Mesodermal cell (in vitro differentiated cells): ENCODE measurements around the gene TANK.

Experiments
- H3K27ac ChIP-seq: 2 replicates; pipeline ENCODE4 v1.7.0; 2013; ENCODE audit warnings: mild to moderate bottlenecking, low read depth, low read length, moderate library complexity; ENCODE audit not compliant: severe bottlenecking
- H3K36me3 ChIP-seq: 2 replicates; pipeline ENCODE4 v1.7.1; 2013; ENCODE audit warnings: mild to moderate bottlenecking, low read length, moderate library complexity; ENCODE audit not compliant: control insufficient read depth, insufficient read depth
- H3K4me1 ChIP-seq: one replicate; pipeline ENCODE4 v1.7.1; 2013; ENCODE audit warnings: mild to moderate bottlenecking, low read length; ENCODE audit not compliant: insufficient read depth, control insufficient read depth, poor library complexity, severe bottlenecking
- H3K4me3 ChIP-seq: 2 replicates; pipeline ENCODE4 v1.7.0; 2013; ENCODE audit warnings: low read length, control low read depth, mild to moderate bottlenecking; ENCODE audit not compliant: insufficient read depth, poor library complexity, severe bottlenecking; ENCODE audit errors: extremely low read depth
- H3K9me3 ChIP-seq: 2 replicates; pipeline ENCODE4 v1.7.1; 2013; ENCODE audit warnings: mild to moderate bottlenecking, low read length, moderate library complexity; ENCODE audit not compliant: control insufficient read depth
- WGBS, 2 experiments: methylation state at CpG; one replicate each; pipeline ENCODE4 v1.1.5; 2013; ENCODE audit warnings: missing lambda C conversion rate in 2 of 2; ENCODE audit not compliant: insufficient coverage in 2 of 2; 5-methylcytosine and 5-hydroxymethylcytosine counted together

The TANK gene

DNA sequence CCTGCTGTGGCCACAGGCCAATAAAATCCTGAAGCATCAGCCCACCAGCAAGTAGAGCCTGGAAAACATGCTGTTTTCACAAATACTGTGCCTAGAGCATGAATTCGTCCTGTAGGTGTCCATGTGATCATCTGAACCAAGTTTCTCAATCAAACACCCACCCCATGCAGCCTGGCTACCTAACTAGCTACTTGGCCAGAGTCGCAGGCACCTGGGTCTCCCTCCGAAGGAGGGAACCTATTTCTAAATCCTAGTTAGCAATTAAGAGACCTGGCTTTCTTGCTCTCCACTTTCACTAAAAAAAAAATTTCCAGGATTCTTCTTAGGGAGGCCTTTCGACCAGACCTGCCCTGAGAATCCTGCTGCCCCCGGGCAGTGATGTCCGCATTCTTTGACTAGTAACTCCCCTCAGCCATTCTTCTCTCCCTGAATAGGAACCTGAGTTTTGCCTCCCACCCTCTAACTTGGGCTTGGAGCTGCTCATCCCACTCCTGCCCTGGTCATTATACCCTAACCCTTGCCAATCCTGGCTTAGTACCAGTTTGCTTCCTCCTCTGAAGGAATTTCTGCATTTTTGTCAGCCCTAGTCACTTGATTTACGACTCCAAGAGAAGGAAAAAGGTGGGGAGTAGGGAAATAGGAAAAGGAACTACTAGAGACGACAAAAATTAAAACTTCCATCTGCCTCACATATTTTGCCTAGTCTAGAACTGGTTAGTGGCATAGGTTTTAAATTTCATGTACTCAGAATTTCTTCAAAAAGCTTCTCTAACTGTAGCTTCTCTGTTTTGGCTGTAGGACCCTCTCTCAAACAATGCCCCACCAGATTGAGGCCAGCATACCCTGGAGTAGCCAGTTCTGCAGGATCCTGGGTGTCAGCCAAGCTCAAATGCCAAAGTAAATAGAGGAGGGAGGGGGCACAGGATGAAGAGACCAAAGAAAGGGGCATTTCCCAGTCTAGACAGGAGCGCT is 25.4 kb upstream of the TANK start:
- 61 to 75% methylated on average over 6 of the region's 9 CpGs for WGBS, 2 experiments
- Histone ChIP-seq H3K4me1 (peaks cover 19% of the 10 kb centered on the region), H3K9me3 (no peaks in the 10 kb centered on the region), H3K4me3 (no peak overlapping the region), H3K27ac (peak overlapping the region; percentile 10), H3K36me3 (no peaks in the 10 kb centered on the region)

DNA sequence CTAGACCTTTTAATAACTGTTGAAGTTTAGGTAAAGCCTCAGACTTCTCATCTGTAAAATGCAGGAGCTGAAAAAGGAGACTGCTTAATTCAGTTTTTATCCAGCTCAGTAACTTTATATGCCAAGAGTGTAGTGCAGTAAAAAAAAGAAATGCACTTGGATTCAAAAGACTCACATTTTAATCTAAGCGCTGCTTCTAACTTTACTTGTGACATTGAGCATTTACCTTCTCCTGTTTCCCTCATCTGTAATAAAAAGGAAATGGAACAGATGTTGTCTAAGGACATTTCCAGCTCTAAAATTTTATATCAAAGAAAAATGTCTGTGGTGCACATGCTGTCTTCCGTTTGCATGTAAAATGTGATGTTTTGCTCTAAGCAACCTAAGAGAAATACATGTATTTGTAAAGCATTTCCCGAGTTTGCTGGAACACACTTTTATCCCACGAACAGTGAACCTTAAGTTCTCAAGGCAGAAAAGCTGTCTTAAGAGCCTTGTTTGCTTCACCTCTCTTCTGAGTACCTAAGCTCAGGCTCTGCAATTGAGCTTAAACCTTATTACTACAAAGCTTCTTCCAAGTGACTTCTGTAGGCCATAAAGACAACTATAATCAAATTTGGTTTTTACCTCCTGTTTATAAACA is 24.2 kb upstream of the TANK start:
- Histone ChIP-seq H3K9me3 (no peaks in the 10 kb centered on the region), H3K4me3 (no peak overlapping the region), H3K36me3 (no peaks in the 10 kb centered on the region), H3K27ac (peak overlapping the region; percentile 29), H3K4me1 (peaks cover 19% of the 10 kb centered on the region)
- 81 to 82% methylated on average over 2 to 3 of the region's 4 CpGs for WGBS, 2 experiments

DNA sequence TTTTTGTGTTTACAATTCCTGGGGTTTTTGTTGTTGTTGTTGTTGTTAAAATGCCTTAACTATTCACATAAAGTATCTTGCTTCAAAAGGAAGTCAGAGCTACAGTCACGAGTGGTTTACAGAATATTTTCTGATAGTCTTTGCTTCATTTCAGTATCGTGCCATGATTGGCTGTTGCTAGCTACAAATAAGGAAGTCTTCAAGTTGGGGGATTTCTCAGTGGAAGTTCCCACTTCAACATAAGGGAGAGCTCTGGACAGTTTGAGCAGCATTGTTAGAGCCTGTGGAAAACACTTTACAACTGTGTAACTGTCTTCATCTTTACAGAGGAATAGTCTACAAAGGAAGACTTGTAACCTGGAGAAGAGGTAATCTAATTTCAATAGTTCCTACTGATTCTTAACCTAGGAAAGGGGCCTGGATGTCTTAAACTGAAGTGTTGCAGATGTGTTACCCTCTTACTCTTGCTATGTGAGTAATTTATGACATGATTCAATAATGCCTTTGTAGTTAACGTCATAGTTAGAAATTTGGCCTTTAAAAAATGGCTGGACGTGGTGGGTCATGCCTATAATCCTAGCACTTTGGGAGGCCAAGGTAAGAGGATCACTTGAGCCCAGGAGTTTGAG is 23.4 kb upstream of the TANK start:
- Histone ChIP-seq H3K36me3 (no peaks in the 10 kb centered on the region), H3K4me1 (peaks cover 19% of the 10 kb centered on the region), H3K9me3 (no peaks in the 10 kb centered on the region), H3K4me3 (no peak overlapping the region), H3K27ac (peak overlapping the region; percentile 30)
- 73 to 83% methylated on average over 2 to 4 of the region's 4 CpGs for WGBS, 2 experiments

DNA sequence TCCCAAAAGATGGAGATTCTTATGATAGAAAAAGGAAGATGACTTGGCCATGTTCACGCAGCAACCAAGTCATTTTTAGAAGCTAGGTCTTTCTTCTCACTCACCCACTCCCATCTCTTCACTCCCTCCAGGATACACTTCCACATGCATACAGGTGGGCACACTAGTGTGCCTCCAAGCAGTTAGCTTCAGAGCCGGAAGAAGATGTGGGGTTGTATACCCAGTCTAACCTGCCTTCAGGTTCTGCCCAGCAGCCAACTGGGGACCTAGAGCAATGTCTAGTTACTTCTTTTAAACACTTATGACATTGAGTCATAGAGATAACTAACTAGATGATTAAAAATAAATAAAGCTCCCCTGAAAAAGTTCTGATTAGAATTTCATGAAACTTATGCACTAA is 21.8 kb upstream of the TANK start:
- Histone ChIP-seq H3K4me1 (peaks cover 19% of the 10 kb centered on the region), H3K36me3 (no peaks in the 10 kb centered on the region), H3K9me3 (no peaks in the 10 kb centered on the region), H3K4me3 (no peak overlapping the region), H3K27ac (no peak overlapping the region)
- WGBS, 2 experiments, result no CpG with 5 or more reads among the region's 2 CpGs

DNA sequence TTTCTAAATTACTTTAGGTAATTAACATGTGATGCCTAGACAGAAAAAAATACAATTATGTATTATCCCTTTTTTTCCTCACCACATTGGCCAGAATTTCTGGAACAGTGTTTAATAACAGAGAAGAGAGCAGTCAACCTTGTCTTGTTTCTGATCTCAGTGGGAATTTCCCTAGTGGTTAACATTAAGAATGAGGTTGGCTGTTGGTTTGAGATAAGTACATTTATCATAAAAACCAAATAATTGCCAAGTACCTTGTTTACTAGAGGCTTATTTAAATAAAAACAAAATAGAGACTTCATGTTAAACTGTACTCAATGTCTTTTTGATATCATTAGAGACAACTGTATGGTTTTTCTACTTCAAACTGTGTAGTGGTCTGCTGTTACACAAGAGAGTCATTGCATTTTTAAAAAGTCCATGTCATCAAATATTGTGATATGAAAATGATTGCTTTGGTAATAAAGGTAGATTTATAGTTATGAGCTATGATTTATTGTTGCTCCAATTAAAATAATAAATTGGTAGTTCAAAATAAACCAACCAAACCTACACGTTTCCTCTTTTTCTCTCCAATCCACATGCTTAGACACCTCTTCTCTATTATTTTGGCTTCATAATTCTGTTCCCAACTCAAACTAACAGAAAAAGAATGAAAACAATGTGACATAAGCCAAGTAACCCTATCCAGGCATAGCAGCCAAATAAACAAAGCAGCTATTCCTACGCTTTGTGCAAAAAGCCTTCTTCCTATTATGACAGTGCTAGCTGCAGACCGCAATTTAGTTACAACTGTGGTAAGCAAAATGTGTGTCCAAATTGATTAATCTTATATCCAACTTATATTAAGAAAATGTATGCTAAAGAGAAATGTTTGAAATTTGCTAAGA is 20.9 kb upstream of the TANK start:
- Histone ChIP-seq H3K27ac (no peak overlapping the region), H3K9me3 (no peaks in the 10 kb centered on the region), H3K4me1 (peaks cover 19% of the 10 kb centered on the region), H3K4me3 (no peak overlapping the region), H3K36me3 (no peaks in the 10 kb centered on the region)
- WGBS, 2 experiments, result 100% methylated on average over 1 of the region's 3 CpGs; no CpG with 5 or more reads in 1 of the 2 experiments

DNA sequence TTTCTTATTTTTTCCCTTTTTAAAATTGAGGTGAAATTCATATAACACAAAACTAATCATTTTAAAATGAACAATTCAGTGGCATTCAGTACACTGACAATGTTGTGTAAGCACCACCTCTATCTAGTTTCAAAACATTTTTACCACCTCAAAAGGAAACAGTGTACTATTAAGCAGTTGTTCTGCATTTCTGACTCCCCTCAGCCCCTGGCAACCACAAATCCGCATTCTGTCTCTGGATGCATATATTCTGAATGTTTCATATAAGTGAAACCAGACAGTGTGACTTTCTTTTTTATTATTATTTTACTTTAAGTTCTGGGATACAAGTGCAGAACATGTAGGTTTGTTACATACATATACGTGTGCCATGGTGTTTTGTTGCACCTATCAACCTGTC is 19.2 kb upstream of the TANK start:
- Histone ChIP-seq H3K9me3 (no peaks in the 10 kb centered on the region), H3K4me3 (no peak overlapping the region), H3K27ac (no peak overlapping the region), H3K4me1 (peaks cover 8% of the 10 kb centered on the region), H3K36me3 (no peaks in the 10 kb centered on the region)
- WGBS, 2 experiments, result no CpG with 5 or more reads among the region's 2 CpGs

DNA sequence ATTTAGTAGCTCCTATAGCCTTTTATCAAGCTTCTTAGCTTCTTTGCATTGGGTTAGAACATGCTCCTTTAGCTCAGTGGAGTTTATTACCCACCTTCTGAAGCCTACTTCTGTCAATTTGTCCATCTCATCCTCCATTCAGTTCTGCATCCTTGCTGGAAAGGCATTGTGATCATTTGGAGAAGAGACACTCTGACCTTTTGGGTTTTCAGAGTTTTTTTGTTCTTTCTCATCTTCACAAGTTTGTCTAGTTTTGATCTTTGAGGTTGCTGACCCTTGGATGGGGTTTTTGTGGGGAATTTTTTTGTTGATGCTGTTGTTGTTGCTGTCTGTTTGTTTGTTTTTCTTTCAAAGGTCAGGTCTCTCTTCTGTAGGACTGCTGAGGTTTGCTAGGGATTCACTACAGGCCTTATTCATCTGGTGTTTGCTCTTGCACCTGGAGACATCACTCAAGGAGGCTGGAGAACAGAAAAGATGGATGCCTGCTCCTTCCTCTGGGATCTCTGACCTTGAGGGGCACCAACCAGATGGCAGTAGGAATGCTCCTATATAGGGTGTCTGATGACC is 13.9 kb upstream of the TANK start:
- no peak overlapping the region for H3K4me3 ChIP-seq
- no peaks in the 10 kb centered on the region for H3K36me3 ChIP-seq
- no peak overlapping the region for H3K27ac ChIP-seq
- peaks cover 17% of the 10 kb centered on the region for H3K9me3 ChIP-seq
- H3K4me1 ChIP-seq, result peaks cover 3% of the 10 kb centered on the region

DNA sequence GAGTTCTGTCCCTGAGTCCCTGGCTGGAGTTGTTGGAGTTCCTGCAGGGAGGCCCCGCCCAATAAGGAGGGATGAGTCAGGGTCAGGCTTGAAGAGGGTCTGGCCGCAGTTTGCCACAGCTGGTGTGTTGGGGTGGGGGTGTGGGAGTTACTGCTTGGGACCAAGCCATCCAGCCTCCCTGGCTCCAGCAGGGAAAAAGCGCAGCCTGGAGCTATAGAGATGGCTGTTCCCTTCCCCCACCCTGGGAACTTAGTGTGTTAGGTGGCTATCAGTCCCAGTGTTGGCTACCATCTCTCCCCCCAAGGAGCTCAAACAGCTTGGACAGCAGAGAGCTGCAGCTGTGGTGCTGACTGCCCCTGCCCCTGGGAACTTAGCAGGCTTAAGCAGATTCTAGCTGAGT is 13.2 kb upstream of the TANK start:
- Histone ChIP-seq H3K9me3 (peaks cover 17% of the 10 kb centered on the region), H3K4me3 (no peak overlapping the region), H3K4me1 (peaks cover 3% of the 10 kb centered on the region), H3K36me3 (no peaks in the 10 kb centered on the region), H3K27ac (no peak overlapping the region)
- 60 to 87% methylated on average over 1 to 2 of the region's 3 CpGs for WGBS, 2 experiments

DNA sequence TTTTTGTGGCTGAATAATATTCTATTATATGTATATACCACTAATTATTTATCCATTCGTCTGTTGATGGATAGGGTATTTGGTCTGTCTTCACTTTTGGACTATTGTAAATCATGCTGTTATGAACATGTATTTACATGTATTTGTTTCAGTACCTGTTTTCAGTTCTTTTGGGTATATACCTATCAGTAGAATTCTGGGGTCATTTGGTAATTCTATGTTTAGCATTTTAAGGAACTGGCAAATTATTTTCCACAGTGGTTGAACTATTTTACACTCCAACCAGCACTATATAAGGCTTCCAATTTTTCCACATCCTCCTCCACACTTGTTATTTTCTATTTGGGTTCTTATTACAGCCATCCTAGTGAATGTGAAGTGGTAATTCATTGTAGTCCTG is 12.4 kb upstream of the TANK start:
- H3K36me3 ChIP-seq, result no peaks in the 10 kb centered on the region
- H3K4me1 ChIP-seq, result peaks cover 3% of the 10 kb centered on the region
- no peak overlapping the region for H3K4me3 ChIP-seq
- peaks cover 17% of the 10 kb centered on the region for H3K9me3 ChIP-seq
- no peak overlapping the region for H3K27ac ChIP-seq
- WGBS, 2 experiments, result no CpG with 5 or more reads among the region's 1 CpG

DNA sequence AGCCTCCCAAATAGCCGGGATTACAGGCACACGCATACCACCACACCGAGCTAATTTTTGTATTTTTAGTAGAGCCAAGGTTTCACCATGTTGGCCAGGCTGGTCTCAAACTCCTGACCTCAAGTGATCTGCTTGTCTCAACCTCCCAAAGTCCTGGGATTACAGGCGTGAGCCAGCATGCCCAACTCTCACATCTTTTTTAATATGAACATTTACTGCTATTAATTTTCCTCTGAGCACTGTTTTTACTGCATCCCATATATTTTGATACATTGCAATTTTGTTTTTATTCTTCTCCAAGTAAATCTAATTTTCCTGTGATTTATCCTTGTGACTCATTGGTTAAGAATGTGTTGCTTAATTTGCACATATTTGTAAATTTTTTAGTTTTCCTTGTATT is 9.5 kb upstream of the TANK start:
- Histone ChIP-seq H3K4me3 (no peak overlapping the region), H3K27ac (no peak overlapping the region), H3K4me1 (peaks cover 3% of the 10 kb centered on the region), H3K36me3 (no peaks in the 10 kb centered on the region), H3K9me3 (peaks cover 17% of the 10 kb centered on the region)
- WGBS, 2 experiments, result 80 to 89% methylated on average over 4 of the region's 4 CpGs
